SW480 (cell line): ENCODE data around the gene ITGAE.
"Not testable (repeated sequence)": the region's sequence is repeated elsewhere in the genome, so short reads cannot be mapped to it uniquely, and the experiment has no call there.

Source experiments
- DNase-seq: peaks from one replicate; pipeline ENCODE4 v3.0.0-alpha.2; 2016; ENCODE audit warnings: low spot score

Gene ITGAE

DNA sequence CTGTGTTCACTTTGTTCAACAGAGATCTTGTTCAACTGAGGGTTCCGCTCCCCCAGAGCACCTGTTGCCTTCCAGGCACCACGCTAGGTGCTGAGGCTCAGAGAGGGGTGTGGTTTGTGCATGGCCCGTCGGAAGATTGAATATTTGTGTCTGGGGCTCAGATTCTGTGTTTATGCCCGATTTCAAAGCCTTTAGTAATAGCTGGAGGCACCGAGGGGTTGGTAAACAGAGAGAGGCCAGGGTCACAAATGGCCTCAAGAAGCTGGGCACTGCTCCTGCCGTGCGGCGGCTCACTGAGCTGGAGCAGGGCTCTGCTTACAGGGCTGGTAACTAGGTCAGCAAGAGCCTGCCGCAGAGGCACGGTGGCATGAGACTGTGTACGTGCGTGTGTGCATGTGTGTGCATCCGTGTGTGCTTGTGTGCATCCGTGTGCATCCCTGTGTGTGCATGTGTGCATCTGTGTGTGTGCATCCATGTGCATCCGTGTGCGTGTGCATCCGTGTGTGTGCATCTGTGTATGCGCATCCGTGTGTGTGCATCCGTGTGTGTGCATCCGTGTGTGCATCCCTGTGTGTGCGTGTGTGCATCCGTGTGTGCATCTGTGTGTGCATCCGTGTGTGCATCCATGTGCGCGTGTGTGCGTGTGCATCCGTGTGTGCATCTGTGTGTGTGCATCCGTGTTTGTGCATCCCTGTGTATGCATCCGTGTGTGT lies 5.4 kb downstream of the ITGAE start:
- no peak for DNase-seq

DNA sequence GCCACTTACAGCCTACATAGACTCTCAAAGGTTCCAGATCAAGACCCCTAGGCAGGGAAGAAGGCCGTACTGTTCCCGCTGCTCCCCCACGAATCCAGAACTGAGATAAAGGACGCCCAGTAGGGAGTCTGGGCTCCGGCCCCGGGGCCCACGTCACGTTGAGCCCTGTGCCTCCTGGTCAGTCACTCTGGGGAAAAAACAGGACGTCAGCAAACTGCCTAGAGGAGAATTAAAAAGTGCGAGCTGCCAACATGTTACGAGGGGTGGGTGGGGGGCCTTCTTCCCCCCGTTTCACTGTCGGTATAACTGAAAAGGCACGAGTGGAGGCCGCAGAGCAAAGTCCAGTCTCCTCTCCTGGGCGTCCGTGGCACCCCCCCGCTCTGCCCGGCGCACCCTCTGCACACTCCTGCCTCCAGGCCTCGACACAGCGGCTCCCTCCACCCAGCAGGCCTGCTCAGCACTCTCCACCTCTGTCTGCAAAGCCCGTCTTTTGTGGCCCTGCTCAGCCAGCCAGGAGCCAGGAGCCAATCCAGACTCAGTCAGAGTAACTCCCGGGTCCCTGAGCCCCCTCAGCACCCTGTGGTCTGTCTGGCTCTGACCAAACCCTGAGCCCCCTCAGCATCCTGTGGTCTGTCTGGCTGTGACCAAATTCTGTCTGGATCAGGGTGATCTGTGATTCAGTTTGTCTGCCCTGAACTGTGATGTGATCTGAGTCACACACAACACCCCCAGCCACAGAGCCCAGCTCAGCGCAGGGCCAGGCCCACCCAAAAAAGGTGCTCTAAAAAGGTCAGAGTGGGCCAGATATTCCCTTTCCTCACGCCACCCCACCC lies 6.2 kb downstream of the ITGAE start:
- DNase-seq: no peak

DNA sequence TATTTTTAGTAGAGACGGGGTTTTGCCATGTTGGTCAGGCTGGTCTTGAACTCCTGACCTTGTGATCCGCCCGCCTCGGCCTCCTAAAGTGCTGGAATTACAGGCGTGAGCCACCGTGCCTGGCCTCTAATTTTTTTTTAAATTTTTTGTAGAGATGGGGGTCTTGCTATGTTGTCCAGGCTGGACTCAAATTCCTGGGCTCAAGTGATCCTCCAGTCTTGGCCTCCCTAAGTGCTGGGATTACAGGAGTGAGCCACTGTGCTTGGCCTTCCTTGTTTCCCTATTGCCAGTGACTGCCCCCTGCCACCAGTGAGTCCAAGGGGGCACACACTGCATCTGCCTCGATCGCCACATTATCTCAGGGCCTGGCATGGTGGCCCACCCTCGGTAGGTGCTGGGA lies 6.8 kb downstream of the ITGAE start:
- DNase-seq: not testable (repeated sequence)

DNA sequence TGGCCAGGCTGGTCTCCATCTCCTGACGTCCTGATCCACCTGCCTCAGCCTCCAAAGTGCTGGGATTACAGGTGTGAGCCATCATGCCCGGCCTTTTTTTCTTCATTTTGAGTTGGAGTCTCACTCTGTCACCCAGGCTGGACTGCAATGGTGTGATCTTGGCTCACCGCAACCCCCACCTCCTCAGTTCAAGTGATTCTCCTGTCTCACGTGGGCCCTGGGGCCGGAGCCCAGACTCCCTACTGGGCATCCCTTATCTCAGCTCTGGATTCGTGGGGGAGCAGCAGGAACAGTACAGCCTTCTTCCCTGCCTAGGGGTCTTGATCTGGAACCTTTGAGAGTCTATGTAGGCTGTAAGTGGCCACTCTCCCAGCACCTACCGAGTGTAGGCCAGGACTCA lies 7.7 kb downstream of the ITGAE start:
- not testable (repeated sequence) for DNase-seq

DNA sequence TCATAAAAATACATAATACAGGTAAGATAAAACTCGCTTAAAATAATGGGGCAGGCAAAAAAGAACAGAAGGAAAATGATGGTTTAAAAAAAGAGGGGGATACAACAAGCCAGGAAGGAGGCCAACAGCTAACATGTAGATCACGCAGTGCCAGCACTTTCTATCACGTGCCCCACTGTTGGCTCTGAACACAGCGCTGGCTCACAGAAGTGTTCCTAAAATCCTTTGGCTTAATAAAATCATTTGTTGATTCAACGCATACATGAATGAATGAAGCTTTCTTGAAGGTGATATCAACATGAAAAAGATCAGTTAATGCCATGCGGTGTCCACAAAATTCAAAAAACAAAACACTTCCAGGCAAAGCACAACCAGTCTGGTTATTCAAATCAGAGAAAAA lies 8.5 kb downstream of the ITGAE start:
- DNase-seq: no peak

DNA sequence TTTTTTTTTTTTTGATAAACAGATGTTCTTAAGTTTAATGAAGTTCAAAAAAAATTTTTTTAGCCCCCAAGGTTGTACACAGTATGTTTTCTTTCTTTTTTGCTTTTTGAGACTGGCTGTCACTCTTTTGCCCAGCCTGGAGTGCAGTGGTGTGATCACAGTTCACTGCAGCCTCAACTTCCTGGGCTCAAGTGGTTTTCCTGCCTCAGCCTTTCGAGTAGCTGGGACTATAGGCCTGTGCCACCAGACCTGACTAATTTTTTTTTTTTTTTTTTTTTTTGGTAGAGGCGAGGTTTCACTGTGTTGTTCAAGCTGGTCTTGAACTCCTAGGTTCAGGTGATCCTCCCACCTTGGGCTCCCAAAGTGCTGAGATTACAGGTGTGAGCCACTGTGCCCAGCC lies 12.8 kb downstream of the ITGAE start:
- no peak for DNase-seq

DNA sequence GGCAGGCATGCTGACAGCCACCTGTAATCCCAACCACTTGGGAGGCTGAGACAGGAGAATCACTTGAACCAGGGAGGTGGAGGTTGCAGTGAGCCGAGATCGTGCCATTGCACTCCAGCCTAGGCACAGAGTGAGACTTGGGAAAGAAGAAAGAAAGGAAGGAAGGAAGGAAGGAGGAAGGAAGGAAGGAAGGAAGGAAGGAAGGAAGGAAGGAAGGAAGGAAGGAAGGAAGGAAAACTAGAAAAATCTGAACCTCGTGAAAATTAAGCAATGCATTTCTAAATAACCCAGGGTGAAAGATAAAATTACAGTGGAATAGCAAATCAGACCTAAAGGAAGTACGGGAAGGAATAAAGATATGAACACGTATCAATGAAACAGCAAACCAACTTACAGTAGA lies 15.7 kb downstream of the ITGAE start:
- not testable (repeated sequence) for DNase-seq

DNA sequence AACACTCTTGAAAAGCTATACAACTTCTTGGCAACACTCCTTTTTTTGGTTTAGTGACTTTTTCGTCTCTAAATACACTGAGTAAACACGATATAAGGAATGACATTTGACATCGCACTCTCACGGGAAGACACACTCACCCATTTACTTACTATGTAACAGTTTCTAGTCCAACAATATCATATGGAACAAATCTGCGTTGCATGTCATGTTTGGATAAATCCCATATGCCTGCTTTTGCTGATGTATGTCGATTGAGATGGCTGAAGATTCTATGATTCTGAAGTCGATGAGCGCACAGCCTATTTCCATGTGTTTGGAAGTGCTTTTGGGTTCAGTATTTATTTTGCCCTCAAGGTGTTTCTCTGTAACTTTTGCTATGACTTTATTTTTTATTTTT lies 18.2 kb downstream of the ITGAE start:
- no peak for DNase-seq

DNA sequence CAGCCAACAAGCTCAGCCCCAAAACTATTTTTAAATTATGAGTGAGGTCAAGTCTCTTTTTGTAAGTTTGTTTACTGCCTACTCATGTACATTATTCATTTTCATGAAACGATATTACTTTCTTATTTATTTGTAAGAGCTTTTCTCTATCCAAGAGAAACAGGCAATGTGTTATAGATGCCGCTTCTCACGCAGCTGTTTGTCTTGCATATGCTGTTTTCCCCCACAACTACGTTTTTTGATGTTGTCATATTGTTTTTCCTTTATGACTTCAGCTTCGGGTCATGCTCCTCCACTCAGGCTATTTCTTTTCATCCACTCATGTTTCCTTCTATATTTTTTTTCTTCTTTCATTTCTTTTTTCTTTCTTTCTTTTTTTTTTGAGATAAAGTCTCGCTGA lies 20.0 kb downstream of the ITGAE start:
- no peak for DNase-seq

DNA sequence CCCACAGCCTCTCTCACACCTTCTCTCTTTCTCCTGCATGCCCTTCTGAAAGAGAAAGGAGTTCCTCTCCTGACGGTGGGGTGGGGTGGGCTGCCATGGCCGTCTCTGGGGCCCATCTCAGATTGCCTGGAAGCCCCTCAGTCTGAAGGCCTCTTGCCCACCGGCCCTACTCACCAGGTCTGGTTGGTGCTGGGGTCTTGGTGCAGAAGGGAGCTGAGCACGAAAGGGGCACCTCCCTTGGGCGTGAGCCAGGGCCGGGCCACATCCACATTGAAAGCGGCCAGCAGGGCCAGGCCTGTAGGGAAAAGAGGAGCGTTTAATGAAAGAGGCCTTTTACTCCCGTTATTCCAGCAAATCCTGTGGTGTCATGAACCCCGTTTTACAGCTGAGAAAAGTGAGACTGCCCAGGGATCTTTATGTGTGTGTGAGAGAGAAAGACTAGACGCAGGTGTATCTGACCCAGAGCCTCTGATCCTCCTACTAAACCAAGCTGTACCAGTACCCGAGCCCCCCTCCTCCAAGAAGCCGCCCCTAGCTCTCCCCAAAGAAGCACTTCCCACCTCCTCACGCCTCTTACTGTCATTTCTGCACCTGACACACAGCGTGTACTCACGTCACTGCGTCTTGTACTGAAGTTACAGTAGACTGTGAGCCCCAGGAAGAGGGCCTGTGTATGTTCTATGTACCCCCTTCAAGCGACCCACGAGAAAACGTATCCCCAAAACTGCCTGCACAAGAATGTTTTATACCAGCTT lies 23.4 kb downstream of the ITGAE start:
- DNase-seq: no peak

DNA sequence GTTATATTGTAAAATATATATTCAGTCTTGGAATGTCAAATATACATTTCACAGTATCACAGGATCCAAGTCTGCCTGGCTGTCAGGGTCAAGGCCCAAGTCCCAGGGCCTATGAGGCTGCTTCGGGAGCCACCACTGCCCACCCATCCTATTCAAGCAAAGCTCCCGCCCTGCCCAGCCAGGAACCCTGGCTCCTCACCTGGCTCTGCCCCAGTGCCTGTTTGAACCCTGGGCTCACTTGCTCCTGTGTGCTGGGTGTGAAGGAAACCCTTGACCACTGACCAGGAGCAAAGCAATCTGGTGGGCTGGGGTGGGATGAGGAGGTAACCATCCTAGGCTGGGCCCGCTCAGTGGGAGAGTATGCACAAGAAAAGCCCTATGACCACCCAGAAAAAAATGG lies 27.0 kb downstream of the ITGAE start:
- no peak for DNase-seq

DNA sequence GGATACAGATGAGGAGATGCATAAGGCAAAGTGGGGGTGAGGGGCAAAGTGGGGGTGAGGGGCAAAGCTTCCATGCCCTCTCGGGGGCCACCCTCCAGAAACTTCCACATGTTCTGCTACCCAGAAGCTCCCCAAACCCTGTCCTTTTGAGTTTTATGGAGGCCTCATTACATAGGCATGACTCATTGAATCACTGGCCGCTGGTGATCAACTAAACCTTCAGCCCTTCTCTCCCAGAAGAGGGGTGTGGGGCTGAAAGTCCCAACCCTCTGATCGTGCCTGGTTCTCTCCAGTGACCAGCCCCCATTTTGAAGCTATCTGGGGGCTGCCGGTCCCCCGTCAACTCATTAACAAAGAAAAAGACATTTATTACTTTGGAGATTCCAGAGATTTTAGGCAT lies 27.5 kb downstream of the ITGAE start:
- DNase-seq: peak; percentile 71

DNA sequence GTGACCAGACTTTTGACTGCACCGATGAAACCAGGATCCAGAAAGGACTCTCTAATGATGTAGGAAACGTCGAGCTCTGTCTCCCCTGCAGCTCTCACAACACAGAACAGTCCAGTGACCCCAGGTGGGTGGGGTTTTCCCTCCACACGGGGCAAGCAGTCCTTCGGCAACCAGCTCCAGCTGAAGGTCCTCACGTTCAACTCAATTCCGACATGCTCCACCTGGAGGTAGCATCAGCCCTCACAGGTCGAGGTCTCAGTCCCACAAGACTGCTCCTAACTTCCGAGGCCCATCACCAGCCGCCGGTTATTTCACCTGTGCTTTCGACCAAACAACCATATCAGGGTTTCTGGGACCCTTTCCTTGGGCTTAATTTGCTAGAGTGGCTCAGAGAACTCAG lies 28.2 kb downstream of the ITGAE start:
- no peak for DNase-seq

DNA sequence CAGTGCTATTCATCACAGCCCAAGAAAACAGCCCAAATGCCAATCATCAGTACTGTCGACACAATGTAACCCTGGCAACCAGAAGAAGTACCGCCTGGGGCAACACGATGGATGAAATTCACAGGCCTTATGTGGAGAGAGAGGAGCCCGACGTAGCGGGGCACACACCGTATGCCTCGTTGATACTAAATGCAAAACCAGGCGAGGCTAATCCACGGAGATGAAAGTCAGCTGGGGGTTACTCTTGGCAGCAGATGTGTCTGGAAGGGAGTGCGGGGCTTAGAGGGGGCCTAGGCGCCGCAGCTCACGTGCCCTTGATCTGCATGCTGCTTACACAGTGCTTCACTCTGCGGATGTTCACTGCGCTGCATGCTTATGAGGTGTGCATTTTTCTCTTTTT lies 29.8 kb downstream of the ITGAE start:
- no peak for DNase-seq

DNA sequence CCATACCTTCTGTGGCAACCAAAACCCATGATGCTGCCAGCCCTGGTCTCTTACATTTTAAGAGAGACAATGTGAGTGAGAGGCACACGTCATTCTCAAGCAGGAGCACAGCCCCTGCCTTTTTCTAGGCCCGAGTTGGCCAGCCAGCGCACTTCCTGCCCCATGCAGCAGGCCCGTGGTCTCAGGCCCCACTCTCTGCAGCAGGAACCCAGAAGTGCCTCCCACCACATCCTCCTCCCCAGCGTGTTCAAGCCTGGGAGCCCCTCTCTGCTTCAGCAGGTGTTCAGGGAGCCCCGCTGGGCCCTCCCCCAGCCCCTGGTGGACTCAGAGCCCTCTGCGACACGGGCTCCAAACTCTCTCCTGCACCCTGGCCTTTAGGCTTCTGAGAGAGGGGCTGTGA lies 30.5 kb downstream of the ITGAE start:
- DNase-seq: no peak

DNA sequence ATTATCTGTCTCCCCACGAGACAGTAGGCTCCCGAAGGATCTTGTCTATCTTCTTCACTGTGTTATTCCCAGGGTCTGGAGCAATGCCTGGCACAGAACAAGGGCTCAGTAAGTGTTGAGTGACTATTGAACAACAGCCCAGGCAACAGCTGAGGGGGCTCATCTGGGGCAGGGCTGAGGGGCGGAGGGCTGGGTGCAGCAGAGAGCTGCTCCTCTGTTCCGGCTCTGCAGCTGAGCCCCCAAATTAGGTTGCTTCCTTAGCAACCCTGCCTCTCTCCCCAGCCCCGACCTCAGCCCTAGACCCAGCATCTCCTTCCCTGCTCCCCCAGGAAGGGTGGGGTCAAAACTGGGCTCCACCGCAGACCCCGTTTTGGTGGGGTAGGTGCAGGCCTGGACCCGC lies 32.2 kb downstream of the ITGAE start:
- no peak for DNase-seq

DNA sequence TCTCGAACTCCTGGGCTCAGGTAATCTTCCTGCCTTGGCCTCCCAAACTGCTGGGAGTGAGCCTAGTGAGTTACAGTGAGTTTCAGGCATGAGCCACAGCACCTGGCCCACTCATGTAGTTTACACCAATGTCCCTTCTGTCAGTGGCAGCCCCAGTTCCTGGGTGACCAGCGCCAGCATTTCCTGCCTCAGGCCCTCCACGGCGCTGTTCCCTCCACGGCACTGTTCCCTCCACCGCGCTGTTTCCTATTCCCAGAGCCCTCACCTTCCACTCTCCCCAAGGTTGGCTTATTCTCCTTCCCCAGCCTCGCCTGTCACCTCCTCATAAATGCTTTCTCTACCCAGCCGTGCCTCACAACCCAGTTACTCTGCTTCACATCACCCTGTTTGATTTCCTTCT lies 32.6 kb downstream of the ITGAE start:
- DNase-seq: no peak

DNA sequence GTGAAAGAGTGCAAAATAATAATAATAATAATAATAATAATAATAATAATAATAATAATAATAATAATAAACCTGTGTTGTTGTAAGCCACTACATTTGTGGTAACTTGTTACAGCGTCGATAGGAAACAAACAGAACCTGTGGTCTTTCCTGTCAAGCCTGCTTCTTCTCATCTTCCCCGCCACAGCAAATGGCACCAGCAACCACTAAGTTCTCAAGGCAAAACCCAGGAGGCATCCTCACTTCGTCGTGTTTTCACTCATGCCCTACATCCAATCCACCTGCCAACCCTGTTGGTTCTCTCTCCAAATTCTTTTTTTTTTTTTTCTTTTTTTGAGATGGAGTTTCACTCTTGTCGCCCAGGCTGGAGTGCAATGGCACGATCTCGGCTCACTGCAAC lies 34.2 kb downstream of the ITGAE start:
- no peak for DNase-seq

DNA sequence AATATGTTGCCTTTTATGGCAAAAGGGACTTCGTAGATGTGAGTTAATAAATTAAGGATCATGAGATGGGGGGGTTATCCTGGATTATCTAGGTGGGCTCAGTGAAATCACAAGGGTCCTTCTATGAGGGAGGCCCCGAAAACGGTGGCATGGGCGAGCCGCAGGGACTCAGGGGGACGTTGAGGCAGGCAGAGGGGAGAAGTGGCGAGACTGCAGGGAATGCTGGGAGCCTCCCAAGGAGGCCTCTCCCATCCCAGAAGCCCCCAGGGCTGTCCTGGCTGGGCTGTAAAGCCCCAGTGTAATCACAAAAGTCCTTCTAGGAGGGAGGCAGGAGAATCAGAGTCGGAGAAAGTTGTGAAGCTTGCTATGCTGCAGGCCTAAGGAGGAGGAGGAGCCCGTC lies 35.0 kb downstream of the ITGAE start:
- DNase-seq: no peak

DNA sequence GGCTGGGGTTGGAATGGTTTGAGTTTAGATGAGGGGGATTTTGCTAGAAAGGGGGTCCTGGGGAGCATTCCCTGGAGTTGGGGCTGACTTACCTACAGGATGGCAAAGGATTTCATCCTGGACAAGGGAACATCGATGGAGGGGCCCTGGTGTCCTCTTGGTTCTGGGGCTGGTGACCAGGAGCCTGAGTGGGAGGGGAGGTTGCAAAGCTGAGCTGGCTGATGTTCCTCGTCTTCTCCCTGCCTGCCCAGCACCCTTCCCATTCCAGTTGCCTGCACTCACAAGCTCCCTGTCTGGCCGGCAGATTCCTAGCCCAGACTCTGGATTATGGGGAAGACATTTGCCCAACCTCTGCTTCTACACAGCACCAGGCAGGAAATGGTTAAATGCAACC lies 37.2 kb downstream of the ITGAE start:
- DNase-seq: no peak

DNA sequence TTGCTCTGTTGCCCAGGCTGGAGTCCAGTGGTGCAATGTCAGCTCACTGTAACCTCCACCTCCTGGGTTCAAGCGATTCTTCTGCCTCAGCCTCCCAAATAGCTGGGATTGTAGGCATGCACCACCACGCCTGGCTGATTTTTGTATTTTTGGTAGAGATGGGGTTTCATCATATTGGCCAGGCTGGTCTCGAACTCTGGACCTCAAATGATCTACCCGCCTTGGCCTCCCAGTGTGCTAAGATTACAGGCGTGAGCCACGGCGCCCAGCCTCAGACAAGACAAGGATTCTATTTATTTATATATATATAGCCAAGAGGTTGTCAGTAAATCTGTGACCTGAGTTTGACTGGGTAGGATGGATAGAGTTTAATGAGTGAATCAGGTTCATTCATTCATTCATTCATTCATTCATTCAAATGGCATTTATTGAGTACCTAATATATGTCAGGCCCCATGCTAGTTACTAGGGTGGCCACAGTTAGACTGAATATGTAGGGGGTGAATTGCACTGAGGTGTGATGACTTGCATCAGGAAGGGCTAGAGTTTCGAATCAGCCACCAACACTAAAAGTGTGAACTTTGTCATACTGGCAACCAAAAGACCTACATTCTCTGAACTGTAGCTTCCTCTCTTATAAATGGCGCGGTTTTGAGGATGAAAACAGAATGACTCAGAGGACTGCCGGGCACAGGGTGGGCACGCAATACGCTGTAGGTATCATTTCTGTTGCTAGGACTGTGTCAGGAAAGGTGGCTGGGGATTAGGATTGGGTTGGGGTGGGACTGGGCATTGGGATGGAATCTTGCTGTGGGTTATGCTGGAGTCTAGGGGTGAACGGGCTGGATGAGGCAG lies 37.8 kb downstream of the ITGAE start:
- peak; percentile 21 for DNase-seq

DNA sequence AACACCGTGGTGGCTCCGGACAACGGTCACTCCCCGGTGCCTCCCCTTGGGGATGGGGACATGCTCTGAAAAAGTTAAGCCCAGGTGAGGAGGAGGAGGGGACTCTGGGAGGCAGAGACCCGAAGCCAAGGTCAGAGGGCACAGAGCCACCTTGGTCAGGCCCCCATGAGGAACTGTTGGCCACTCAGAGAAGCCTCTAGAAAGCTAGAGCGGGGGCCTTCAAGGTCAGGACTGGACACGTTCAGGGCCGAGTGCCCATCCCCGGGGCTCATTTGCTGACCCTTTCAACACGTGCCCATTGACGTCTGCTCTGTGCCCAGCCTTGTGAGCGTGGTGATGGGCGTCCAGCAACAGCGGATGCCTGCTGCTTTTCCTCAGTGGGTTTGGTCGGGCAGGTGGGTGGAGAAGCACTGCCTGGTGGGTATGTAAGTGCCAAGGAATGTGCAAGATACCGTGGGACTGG lies 39.0 kb downstream of the ITGAE start:
- no peak for DNase-seq
